ENCODE measurements around the gene TMEM205.
"Not testable (repeated sequence)": the region's sequence is repeated elsewhere in the genome, so short reads cannot be mapped to it uniquely, and the experiment has no call there.

Gene TMEM205

DNA sequence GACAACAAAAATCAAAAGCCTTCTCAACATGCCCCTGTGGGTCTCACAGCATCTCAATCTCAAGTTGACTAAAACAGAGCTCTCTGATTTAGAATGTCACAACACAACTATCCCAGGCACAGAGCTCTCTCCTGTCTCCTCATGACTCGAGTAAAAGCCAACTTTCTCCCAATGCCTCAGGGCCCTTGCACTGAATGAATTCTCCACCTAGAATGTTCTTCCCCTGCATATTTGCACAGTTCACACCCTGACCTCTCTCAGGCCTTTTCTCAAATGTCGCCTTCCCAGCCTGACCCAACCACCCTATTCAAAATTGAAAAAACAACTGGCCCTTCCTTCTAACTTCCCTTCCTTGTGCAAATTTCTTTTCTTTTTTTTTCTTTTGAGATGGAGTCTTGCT lies 24.7 kb upstream of the TMEM205 start:
- DNase-seq: no peak

- no peak for DNase-seq
Observed at GRCh38 chr19:11367528-11367927, 21.5 kb upstream of the TMEM205 start.

DNA sequence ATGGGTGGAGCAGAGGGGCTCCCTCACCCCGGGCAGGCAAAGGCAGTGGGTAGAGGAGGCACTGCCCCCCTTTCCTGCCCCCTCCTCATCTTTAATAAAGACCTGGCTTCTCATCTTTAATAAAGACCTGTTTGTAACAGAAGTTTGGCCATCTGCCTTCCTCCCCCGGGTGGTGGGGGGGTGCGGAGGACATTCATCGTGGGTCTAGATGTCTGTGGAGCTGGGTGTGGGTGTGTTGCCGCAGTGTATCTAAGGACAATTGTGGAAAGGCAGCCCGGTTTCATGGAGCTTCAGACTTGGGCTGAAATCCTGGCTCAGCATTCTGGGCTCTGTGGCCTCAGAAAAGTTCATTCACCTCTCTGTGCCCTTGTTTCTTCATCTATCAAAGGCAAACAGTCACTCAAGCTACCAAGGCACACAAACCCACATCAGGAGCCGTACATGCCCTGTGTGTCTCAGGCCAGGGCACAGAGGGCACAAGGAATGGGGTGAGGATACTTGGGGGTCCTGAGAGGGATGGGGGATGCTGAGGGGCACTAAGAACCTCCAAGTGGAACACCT lies 19.6 kb upstream of the TMEM205 start:
- DNase-seq: no peak

DNA sequence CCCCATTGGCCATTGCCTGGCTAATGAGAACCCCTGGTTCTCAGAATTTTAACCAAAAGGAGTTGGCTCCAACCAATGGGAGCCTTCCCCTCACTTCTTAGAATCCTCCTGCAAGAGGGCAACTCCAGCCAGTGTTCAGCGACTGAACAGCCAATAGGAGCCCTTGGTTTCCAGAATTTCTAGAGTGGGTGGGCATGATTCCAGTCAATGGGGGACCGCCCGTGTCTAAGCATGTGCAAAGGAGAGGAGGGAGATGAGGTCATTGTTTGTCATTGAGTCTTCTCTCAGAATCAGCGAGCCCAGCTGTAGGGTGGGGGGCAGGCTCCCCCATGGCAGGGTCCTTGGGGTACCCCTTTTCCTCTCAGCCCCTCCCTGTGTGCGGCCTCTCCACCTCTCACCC lies 18.9 kb upstream of the TMEM205 start:
- no peak for DNase-seq

- DNase-seq: no peak
Observed at GRCh38 chr19:11364296-11364904, 18.3 kb upstream of the TMEM205 start.

- no peak for DNase-seq
Observed at GRCh38 chr19:11363881-11364280, 17.8 kb upstream of the TMEM205 start.

- DNase-seq: no peak
Observed at GRCh38 chr19:11361771-11362731, 16.0 kb upstream of the TMEM205 start.

- no peak for DNase-seq
Observed at GRCh38 chr19:11361037-11361770, 15.1 kb upstream of the TMEM205 start.

DNA sequence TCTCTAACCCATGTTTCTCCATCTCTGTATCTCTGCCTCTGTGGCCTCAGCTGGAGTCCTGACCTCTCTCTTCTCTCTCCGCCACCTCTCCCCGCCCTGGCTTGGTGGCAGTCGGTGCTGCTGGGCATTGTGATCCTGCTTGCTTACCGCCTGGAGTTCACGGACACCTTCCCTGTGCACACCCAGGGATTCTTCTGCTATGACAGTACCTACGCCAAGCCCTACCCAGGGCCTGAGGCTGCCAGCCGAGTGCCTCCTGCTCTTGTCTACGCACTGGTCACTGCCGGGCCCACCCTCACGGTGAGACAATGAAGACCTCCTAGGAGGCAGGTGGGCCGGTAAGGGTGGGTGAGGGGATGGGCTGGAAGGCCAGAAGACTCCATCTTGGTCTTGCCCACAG lies 13.4 kb upstream of the TMEM205 start:
- no peak for DNase-seq

DNA sequence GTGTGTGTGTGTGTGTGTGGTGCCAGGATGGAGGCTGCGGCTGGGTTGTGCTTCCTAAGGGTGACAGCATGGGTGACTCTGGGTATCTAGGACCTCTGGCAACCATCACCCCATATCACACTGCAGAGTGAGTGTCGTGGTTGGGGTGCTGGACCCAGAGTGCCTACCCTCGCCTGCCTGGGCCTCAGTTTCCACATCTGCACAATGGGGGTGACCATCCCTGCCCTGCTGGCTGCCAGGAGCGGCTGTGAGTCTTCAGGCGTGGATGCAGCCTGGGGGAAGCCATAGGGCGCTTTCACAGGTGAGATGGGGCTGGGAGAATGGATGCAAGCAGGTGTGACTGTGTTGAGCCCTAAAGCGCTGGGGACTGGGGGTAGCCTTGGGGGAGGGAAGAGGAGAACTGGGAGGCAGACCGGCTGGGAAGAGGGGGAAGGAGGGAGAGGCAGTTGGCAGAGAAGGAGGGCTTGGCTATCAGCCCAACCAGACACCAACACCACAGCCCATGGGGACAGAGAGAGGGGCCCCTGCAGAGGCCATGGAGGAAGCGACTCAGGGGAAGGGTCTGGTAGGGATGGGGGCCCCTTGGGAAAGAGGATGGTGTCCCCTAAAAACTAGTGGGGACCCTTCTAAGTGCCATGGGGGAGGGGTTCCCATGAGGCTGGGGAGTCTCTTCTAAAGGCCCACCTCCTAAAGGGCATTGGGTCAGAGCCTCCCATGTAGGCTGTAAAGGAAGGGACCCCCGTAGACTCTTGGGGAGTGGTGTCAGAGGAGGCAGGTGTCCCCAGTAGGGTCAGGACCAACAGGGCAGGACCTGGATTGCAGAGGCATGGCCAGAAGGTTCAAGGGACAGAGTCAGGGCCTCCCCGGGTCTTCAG lies 10.8 kb upstream of the TMEM205 start:
- DNase-seq: no peak

DNA sequence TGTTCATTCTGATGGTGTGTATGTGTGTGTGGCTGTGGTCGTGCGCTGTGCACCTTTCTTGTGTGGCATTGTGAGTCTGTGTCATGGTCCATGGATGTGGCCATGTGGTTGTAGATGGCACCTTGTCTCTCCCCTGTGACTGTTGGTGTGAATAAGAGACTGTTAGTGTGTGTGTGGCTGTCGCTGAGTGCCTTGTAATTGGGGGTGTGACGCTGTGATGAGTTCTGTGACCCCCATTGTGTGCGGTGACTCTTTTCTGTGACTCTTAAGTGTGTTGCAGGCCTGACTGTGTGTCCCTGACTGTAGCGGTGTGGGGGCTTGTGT lies 10.0 kb upstream of the TMEM205 start:
- DNase-seq: no peak

DNA sequence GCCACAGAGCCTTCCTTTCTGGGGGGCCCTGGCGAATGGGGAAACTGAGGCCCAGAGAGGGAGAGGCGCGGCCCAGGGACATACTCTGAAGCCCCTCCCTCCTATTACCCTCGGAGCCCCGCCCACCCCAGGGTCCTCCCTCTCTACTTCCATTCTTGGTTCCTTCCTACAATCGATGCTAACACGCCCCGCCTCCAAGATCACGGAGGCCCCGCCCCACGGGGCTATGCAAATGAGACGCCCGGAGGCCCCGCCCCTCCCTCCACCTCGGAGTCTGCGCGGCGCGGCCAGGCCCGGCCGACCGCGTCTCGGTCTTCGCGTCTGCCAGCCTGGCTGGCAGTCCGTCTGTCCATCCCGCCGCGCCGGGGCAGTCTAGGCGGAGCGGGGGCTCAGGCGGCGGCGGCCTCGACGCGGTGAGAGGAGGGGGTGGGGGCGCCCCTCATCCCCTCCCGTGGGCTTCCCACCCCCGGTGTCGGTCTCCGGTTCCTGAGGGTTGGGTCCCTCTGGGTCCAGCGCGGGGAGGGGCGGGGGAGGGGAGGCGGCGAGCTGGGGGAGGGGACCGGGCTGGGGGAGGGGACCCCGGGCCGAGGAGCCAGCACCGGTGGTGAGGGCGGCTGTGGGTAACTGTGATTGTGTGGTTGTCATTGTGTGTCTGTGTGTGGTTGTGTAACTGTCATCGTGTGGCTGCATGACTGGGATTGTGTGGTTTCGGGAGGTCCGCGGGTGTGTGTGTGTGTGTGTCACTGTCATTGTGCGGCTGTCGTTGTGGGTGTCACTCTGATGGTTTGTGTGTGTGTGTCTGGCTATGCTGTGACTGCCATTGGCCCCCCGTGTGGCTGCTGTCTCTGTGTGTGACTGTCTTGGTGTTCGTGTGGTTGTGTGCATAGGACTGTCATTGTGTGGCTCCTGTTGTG lies 9.3 kb upstream of the TMEM205 start, which contains the start of gene PLPPR2:
TSS of gene PLPPR2 (plus strand) at position 273 of the 914 bp plus-strand sequence. CDS start 2,242 bp downstream, outside the sequence.
- DNase-seq: peak; percentile 60 to 84 (median 78)

GRCh38 chr19:11354102-11354501 lies 8.0 kb upstream of the TMEM205 start:
- not testable (repeated sequence) for DNase-seq

- no peak for DNase-seq
Observed at GRCh38 chr19:11349171-11349570, 3.1 kb upstream of the TMEM205 start.

- no peak for DNase-seq
Observed at GRCh38 chr19:11347546-11348039, 1.5 kb upstream of the TMEM205 start.

DNA sequence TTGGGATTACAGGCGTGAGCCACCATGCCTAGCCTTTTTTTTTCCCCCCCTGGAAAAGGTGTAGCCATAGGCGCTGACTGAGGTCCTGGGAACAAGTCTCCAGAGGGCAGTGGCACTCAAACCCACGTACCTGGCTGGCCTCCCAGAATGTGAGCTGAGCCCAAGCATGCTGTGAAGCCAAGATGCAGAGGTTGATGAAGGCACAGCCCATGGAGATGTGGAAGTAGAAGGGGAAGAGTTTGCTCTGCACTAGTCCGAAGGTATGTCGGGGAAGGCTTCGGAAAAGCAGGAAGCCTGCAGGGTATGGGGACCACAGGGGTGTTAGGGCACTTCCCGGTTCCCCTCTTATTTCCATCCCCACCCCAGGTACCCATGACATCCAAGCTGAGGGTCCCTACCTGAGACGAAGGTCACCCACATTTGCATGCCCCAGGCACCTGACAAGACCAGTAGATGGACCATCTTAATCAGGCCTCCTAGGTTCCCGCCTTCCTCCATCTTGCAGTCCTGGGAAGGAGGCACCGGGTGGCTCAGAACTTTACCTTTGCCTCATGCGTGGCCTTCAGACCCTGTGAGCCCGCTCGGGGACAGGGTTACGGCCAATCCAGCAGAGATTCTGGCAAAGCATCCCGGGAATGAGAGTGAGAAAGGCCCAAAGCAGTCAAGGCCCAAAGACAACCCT lies 805 bp downstream of the TMEM205 start:
- DNase-seq: no peak

DNA sequence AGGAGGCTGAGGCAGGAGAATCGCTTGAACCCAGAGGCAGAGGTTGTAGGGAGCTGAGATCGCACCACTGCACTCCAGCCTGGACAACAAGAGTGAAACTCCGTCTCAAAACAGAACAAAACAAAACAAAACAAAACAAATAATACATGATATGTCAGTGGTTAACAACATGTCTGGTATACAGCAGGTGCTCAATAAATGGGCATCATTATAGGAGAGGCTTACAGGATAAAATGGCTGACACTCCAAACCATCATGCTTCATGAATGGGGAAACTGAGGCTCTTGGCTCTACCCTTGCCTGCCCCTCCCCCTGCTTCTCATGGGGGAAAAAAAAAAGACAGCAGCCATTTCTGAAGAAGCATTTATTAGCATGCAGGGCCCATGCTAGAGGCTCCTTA lies 3.6 kb downstream of the TMEM205 start:
- DNase-seq: no peak

GRCh38 chr19:11340099-11340467 lies 6.0 kb downstream of the TMEM205 start:
- not testable (repeated sequence) for DNase-seq

GRCh38 chr19:11339254-11340098 lies 6.6 kb downstream of the TMEM205 start, which contains the start of gene RAB3D:
Gene RAB3D, minus strand, starts transcription at chr19:11339657. Its CDS starts 2,258 bp downstream, at chr19:11337399.
- DNase-seq: peak; percentile 31 to 72 (median 54)
